Endometrium (tissue), 2 donors: ENCODE results near the gene THAP12.
"Not testable (repeated sequence)": the region's sequence is repeated elsewhere in the genome, so short reads cannot be mapped to it uniquely, and the experiment has no call there.

Experiments
- FAIRE-seq: peaks from 2 replicates; lab custom pipeline; 2012; peaks lifted over from hg19 to GRCh38; lab: Jason Lieb, UNC
- donor health status: control.
- donor health status: control.

THAP12 gene

GRCh38 chr11:76380977-76381719 is at the start of gene THAP12, which contains the start of gene GVQW3:
Gene THAP12 (minus strand): TSS chr11:76381132. CDS start chr11:76380836, 296 bp downstream.
Gene GVQW3 (plus strand): TSS chr11:76381323. CDS start chr11:76381829, 506 bp downstream.
- FAIRE-seq: no peak

GRCh38 chr11:76426660-76427059 is 45.7 kb upstream of the THAP12 start:
- FAIRE-seq: no peak

GRCh38 chr11:76424891-76425290 is 44.0 kb upstream of the THAP12 start:
- no peak for FAIRE-seq

GRCh38 chr11:76424379-76424778 is 43.4 kb upstream of the THAP12 start:
- FAIRE-seq: no peak

- FAIRE-seq: no peak
Measured at GRCh38 chr11:76419896-76420295, 39.0 kb upstream of the THAP12 start.

GRCh38 chr11:76415073-76415472 is 34.1 kb upstream of the THAP12 start:
- FAIRE-seq: no peak

GRCh38 chr11:76410851-76411357 is 30.0 kb upstream of the THAP12 start:
- no peak for FAIRE-seq

GRCh38 chr11:76408171-76408965 is 27.4 kb upstream of the THAP12 start:
- no peak for FAIRE-seq

- no peak for FAIRE-seq
Measured at GRCh38 chr11:76406359-76406758, 25.4 kb upstream of the THAP12 start.

- FAIRE-seq: not testable (repeated sequence)
Measured at GRCh38 chr11:76401484-76401883, 20.6 kb upstream of the THAP12 start.

GRCh38 chr11:76400967-76401366 is 20.0 kb upstream of the THAP12 start:
- FAIRE-seq: no peak

- FAIRE-seq: no peak
Measured at GRCh38 chr11:76397383-76397782, 16.5 kb upstream of the THAP12 start.

GRCh38 chr11:76395296-76395695 is 14.4 kb upstream of the THAP12 start:
- no peak for FAIRE-seq

- no peak for FAIRE-seq
Measured at GRCh38 chr11:76394411-76394810, 13.5 kb upstream of the THAP12 start.

- no peak for FAIRE-seq
Measured at GRCh38 chr11:76392870-76393269, 11.9 kb upstream of the THAP12 start.

GRCh38 chr11:76391811-76392475 is 11.0 kb upstream of the THAP12 start:
- FAIRE-seq: no peak

- FAIRE-seq: no peak
Measured at GRCh38 chr11:76391021-76391420, 10.1 kb upstream of the THAP12 start.

- FAIRE-seq: no peak
Measured at GRCh38 chr11:76388408-76388807, 7.5 kb upstream of the THAP12 start.

- FAIRE-seq: no peak
Measured at GRCh38 chr11:76385903-76386302, 5.0 kb upstream of the THAP12 start.

GRCh38 chr11:76382209-76382608 is 1.3 kb upstream of the THAP12 start:
- FAIRE-seq: no peak

GRCh38 chr11:76380159-76380976 is 564 bp downstream of the THAP12 start:
- no peak for FAIRE-seq

GRCh38 chr11:76379807-76380158 is 1.1 kb downstream of the THAP12 start:
- no peak for FAIRE-seq
